MCF 10A (cell line): ENCODE results near the gene WFDC1. TPM values are rescaled to one million over a fixed set of nuclear protein-coding genes. Genes with fewer than 3 reads are reported as not detected.

ENCODE experiments used
- BruUV-seq: library from RNA; stranded (reverse); fragments of 400-500 nt; replicated peaks from 2 replicates; lab custom pipeline; 2021; lab: Mats Ljungman, UMichigan
- CTCF ChIA-PET: fragments of 300-600 bp; sonication (Branson Sonifier 250); formaldehyde crosslinking; extraction: SDS; loops from one replicate; lab custom pipeline; 2021; ENCODE audit warnings: antibody characterized with exemption, inconsistent platforms; lab: Yijun Ruan, JAX
- POLR2A ChIA-PET: fragments of 300-600, 350-650 bp; sonication (Branson Sonifier 250); formaldehyde crosslinking; extraction: SDS; loops from one replicate; lab custom pipeline; 2020; ENCODE audit warnings: antibody characterized with exemption, inconsistent platforms; lab: Yijun Ruan, JAX
- DNase-seq: peaks from one replicate; pipeline ENCODE4 v3.0.0-alpha.2; 2018; ENCODE audit not compliant: unreplicated experiment
- H3K27ac Mint-ChIP-seq: one replicate; pipeline ENCODE4 v1.8.0; 2022; ENCODE audit warnings: mild to moderate bottlenecking, low read depth, mixed read lengths; ENCODE audit not compliant: unreplicated experiment
- H3K27me3 Mint-ChIP-seq: one replicate; pipeline ENCODE4 v1.8.0; 2022; ENCODE audit warnings: mixed read lengths; ENCODE audit not compliant: insufficient read depth, unreplicated experiment
- H3K36me3 Mint-ChIP-seq: one replicate; pipeline ENCODE4 v1.8.0; 2022; ENCODE audit warnings: mild to moderate bottlenecking, moderate library complexity, mixed read lengths; ENCODE audit not compliant: insufficient read depth, unreplicated experiment
- H3K4me1 Mint-ChIP-seq: one replicate; pipeline ENCODE4 v1.8.0; 2022; ENCODE audit warnings: mixed read lengths; ENCODE audit not compliant: insufficient read depth, unreplicated experiment
- H3K4me3 Mint-ChIP-seq: one replicate; pipeline ENCODE4 v1.8.0; 2022; ENCODE audit warnings: mild to moderate bottlenecking, moderate library complexity, mixed read lengths; ENCODE audit not compliant: unreplicated experiment
- H3K9me3 Mint-ChIP-seq: one replicate; pipeline ENCODE4 v1.8.0; 2022; ENCODE audit warnings: mixed read lengths; ENCODE audit not compliant: unreplicated experiment
- CTCF ChIP-seq: fragments of 200-600 bp; IDR thresholded peaks from one replicate; pipeline ENCODE4 v1.8.0; 2022; ENCODE audit warnings: antibody characterized with exemption, mild to moderate bottlenecking; ENCODE audit not compliant: unreplicated experiment
- intact Hi-C: fragments of 100-400 bp; cut with micrococcal nuclease; formaldehyde crosslinking; loops from 2 replicates; pipeline ENCODE4 v1.14.1; 2022
- total RNA-seq: library from RNA; stranded (reverse); gene quantifications from 2 replicates; pipeline ENCODE4 v1.2.3, GENCODE V29; 2022

WFDC1 gene
- total RNA-seq, 1 experiment from 2014 or later: not detected

GRCh38 chr16:84247844-84248243 is 46.8 kb upstream of the WFDC1 start:
- Mint-ChIP-seq H3K4me3 (no peak overlapping the region), H3K9me3 (no peaks in the 10 kb centered on the region), H3K36me3 (no peaks in the 10 kb centered on the region), H3K27ac (no peak overlapping the region), H3K4me1 (no peaks in the 10 kb centered on the region), H3K27me3 (peaks cover 45% of the 10 kb centered on the region)
- no peak for TF ChIP-seq CTCF
- ChIA-PET POLR2A (no interaction called here), CTCF (interaction anchor here (0.8 kb wide), 1 partner anchor 29 kb away, joined by 3 read pairs; no protein-coding TSS in a partner anchor)
- no TSS peak for BruUV-seq
- intact Hi-C loops: no loop called here
- peak; percentile 27 for DNase-seq

- Mint-ChIP-seq H3K9me3 (no peaks in the 10 kb centered on the region), H3K27ac (no peak overlapping the region), H3K36me3 (no peaks in the 10 kb centered on the region), H3K27me3 (peaks cover 70% of the 10 kb centered on the region), H3K4me1 (no peaks in the 10 kb centered on the region), H3K4me3 (no peak overlapping the region)
- DNase-seq: no peak
- BruUV-seq: no TSS peak
- CTCF ChIA-PET: no interaction called here
- intact Hi-C loops: no loop called here
- no peak for TF ChIP-seq CTCF
- POLR2A ChIA-PET: no interaction called here
Measured at GRCh38 chr16:84252184-84252583, 42.5 kb upstream of the WFDC1 start.

GRCh38 chr16:84253173-84253572 is 41.5 kb upstream of the WFDC1 start:
- no peak for TF ChIP-seq CTCF
- Mint-ChIP-seq H3K4me1 (no peaks in the 10 kb centered on the region), H3K27me3 (peaks cover 77% of the 10 kb centered on the region), H3K9me3 (no peaks in the 10 kb centered on the region), H3K27ac (no peak overlapping the region), H3K36me3 (no peaks in the 10 kb centered on the region), H3K4me3 (no peak overlapping the region)
- intact Hi-C loops: no loop called here
- ChIA-PET POLR2A (no interaction called here), CTCF (interaction anchor here (0.6 kb wide), 1 partner anchor 23 kb away, joined by 3 read pairs; no protein-coding TSS in a partner anchor)
- DNase-seq: no peak
- no TSS peak for BruUV-seq

- Mint-ChIP-seq H3K36me3 (no peaks in the 10 kb centered on the region), H3K27me3 (peaks cover 75% of the 10 kb centered on the region), H3K4me3 (no peak overlapping the region), H3K27ac (no peak overlapping the region), H3K4me1 (no peaks in the 10 kb centered on the region), H3K9me3 (no peaks in the 10 kb centered on the region)
- ChIA-PET CTCF (no interaction called here), POLR2A (interaction anchor here (1.1 kb wide), 1 partner anchor 9 kb away, joined by 3 read pairs; no protein-coding TSS in a partner anchor)
- DNase-seq: no peak
- no peak for TF ChIP-seq CTCF
- intact Hi-C loops: no loop called here
- no TSS peak for BruUV-seq
Measured at GRCh38 chr16:84254062-84254461, 40.6 kb upstream of the WFDC1 start.
